RCC 7860 (cell line): Measurements from ENCODE around the gene PWWP3B.
"Not testable (repeated sequence)": the region's sequence is repeated elsewhere in the genome, so short reads cannot be mapped to it uniquely, and the experiment has no call there.

ENCODE experiments used
- DNase-seq: peaks from one replicate; pipeline ENCODE4 v3.0.0-alpha.2; 2015; ENCODE audit warnings: low spot score
- FAIRE-seq: peaks from 2 replicates; lab custom pipeline; 2012; peaks lifted over from hg19 to GRCh38; lab: Jason Lieb, UNC

The PWWP3B gene

DNA sequence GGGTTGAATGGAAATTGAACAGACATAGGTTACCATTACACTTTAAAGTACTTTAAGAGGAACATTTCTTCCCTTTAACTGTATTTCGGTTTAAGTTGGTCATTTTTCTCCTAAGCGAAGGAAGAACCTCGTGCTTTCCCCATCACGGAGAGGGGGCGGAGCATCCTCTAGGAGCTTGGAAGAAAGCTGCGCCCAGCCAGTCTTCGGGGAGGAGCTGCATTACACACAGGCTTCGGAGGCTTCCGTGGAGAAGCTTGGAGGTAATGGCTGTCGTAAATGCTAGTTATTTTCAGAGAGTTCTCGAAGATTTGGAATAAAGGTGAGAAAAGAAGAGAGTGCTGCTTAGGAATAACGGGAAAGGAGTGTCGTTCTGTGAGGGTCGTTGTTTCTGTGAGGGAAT lies at the start of gene PWWP3B:
Gene PWWP3B (plus strand): TSS at position 199 of the 400 bp plus-strand sequence. CDS start 37,128 bp downstream, outside the sequence.
- DNase-seq (no peak), FAIRE-seq (no peak)

DNA sequence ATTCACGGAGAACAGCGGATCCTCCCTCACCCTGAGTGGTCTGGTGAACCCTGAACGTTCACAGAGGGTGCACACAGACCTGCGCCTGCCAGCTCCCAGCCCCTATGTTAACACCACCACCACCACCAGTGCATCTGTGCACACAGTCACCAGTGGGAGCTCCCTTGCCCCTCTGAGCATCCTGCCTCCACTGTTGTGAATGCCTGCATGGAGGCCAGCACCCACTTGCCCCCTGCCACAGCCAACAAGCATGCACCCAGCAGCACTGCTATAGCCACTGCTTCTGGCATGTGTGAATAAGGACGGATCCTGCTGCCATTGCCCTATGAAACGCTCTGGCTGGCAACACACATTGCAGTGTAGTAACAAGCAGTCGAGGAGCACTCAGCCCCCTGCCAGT lies 29.1 kb upstream of the PWWP3B start:
- no peak for DNase-seq
- FAIRE-seq, result no peak

DNA sequence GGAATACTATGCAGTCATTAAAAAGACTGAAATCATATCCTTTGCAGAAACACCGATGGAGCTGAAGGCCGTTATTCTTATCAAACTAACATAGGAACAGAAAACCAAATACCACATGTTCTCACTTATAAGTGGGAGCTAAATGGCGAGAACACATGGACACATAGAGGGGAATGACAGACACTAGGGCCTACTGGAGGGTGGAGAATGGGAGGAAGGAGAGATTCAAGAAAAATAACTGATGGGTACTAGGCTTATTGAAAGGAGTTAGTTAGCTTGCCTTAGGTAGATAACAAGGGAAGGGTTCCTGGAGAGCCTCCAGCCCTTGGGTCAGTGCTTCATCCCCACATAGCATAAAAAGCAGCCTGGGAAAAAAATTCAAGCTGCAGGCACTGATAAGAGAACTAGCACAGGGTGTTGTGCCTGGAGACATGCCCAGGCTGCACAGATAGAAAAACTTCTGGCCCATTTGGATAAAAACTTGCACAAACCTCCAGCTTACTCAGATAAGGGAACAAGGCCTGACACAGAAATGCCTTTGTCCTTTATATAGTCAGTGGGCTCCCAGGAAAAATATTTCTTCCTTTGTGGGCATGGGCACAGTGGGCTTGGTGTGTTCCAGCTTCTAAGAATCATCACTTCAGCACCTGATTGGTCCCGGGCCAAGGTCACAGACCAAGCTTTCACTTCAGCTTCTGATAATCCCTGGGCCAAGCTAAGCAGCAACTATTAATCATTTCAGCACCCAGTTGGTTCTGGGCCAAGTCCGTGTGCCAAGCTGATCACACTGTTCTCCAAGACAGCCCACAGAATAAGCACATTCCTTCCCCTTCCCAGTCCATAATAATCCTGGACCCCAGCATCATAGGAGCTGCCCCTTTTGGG lies 23.1 kb upstream of the PWWP3B start:
- DNase-seq, result no peak
- no peak for FAIRE-seq

DNA sequence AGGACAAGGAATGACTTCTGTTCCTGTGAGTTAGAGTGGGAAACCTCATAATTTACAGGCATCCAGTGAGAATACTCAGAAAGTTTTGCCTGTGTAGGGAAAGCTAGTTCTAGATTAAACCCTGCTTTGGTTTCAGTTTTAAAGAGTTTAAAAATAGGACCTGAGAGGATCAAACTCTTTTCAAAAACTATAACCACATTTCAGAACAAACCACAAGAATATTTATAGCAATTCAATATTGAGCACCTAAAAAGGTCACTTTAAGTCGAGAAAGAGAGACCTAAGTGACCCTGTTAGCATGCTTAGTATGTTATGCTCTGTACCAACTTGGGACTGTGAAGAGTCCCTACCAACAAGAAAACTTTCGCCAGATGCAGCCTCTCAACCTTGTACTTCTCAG lies 17.4 kb upstream of the PWWP3B start:
- FAIRE-seq (no peak), DNase-seq (no peak)

DNA sequence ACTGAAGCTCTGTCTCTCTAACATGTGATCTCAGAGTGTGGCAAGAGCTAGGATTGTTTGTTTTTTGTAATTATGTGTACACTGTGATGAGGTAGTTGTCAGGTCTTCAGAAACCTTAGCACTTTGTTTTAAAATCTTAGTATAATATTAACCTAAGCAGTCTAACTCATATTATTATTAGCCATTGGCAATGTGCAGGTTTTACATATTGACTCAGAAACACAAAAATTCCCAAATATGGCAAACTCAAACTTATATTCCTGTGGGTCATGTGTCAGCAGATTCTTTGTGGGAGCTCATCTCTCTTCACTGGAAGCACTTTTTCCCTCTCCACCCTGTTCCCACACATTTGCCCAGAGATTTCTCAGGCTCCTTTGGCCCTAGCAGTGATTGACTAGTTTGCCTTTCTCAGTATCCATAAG lies 8.2 kb upstream of the PWWP3B start:
- no peak for DNase-seq
- no peak for FAIRE-seq

DNA sequence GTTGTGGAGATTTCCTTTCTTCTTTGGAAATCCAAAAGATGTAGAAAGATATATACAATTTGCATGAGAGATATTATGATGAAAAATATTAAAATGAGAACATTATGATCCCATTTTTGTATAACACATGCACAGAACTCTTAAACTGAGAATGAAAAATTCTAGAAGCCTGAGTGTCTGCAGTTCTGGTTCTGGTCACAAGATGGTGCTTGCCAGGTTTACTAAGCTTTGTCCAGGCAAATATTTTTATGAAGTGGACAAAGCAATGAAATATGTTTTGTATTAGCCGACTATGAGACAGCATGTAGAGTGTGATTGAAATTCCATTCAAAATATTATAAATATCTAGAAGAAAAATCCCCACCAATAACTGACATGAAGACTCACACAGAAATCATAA lies 2.2 kb downstream of the PWWP3B start:
- FAIRE-seq, result peak; percentile 69

DNA sequence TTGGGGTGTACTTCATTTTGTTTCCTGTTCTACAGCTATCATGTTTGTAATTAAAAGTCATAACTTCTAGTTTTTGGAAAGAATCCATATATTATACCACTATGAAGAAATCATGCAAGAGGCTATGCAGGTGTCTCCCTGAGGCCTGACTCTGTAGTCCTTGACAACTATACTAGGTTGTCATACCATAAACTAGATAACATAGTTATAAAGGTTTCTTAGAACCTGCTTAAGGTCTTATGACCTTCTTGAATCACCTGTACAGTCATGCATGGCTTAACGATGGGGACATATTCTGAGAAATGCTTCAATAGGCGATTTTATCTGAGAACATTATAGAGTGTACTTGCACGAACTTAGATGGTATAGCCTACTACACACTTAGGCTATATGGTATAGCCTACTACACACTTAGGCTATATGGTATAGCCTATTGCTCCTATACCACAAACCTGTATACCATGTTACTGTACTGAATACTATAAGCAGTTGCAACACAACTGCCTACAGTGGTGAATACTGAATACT lies 3.3 kb downstream of the PWWP3B start:
- no peak for FAIRE-seq

More for the DNA sequence above, 2.2 kb downstream of the PWWP3B start:
- DNase-seq, result no peak

DNA sequence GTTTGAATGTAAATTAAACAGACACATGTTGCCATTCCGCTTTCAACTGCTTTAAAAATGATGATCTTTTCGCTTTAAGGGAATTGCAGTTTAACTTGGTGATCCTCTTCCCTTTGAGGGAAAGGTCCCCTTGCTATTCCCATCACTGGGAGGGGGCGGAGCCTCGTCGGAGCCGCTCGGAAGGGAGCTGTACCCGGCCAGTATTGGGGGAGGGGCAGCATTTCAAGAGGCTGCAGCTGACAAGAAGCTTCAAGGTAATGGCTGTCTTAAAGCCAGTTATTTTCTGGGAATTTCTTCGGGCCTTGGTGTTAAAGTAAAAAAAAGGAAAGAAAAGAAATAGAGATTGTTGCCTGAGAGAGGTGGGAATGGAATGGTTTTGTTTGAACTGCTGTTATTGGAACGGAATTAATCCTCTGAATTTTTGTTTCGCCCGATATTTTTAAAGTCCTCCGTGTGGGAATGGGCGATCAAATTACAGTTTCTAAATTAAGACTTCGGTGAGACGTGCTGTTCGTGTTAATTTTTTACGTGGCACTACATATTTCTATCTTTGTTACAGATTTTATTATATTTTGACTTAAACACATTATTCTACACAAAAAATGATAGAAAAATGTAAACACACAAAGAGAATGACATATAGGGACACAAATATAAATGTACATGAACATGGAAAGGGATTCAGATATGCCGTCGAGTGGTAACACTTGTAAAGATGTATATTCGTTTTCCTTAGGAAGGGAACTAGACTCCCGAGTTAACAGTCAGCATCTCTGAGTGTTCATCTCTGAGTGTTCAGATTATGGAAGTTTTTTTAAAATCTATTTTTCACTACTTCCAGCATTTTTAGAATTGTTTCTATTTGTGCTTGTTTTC lies 9.2 kb downstream of the PWWP3B start:
- FAIRE-seq, result no peak
- DNase-seq, result no peak

More for the DNA sequence above, 3.3 kb downstream of the PWWP3B start:
- no peak for DNase-seq

DNA sequence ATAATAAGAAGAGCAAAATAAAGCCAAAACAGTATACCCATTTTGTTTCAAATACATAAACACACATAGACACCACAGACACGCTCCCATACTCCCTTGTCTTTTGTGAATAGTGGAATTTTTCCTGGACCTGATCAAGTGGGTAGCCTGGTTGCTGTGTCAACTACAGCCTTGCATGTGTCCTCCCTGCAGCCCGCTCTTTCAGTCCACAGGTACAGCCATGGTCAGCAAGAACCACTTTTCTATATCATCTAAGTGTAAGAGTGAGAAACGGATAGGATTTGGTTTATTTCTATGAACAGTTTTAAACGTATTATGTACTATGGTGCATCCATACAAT lies 9.8 kb downstream of the PWWP3B start:
- DNase-seq, result no peak
- no peak for FAIRE-seq

DNA sequence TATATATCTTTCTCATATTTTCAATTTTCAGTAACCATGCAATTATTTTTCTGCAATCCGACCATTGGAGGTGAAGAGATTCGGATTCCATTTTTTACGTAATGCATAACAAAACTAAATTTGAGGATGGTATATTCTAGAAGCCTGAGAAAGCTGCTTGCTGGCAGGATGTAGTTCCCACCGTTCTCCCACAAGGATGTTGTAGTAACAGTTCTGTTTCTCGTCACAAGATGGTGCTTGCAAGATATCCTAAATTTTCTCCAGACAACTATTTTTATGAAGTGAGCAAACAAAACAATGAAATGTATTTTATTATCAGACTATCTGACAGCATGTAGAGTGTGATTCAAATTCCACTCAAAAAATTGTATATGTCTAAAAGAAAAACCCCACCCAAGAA lies 10.7 kb downstream of the PWWP3B start:
- FAIRE-seq, result no peak
- no peak for DNase-seq

DNA sequence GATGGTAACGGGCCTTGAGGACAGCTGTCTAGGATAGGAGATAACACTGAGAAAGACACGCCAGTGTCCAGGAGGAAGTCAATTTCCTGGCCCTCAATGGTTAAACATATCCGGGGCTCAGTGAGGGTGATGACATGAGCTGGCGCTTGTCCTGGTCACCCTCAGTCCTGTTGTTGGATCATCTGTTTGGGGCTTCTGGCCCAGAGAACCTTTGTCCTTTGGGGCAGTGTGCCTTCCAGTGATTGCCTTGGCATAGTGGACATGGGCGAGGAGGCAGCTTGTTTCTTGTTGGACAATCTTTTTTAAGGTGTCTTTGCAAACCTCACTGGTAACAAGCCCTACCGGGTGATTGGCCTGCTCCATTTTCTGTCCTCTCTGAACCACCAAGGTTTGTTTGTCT lies 15.6 kb downstream of the PWWP3B start:
- FAIRE-seq, DNase-seq: not testable (repeated sequence)

DNA sequence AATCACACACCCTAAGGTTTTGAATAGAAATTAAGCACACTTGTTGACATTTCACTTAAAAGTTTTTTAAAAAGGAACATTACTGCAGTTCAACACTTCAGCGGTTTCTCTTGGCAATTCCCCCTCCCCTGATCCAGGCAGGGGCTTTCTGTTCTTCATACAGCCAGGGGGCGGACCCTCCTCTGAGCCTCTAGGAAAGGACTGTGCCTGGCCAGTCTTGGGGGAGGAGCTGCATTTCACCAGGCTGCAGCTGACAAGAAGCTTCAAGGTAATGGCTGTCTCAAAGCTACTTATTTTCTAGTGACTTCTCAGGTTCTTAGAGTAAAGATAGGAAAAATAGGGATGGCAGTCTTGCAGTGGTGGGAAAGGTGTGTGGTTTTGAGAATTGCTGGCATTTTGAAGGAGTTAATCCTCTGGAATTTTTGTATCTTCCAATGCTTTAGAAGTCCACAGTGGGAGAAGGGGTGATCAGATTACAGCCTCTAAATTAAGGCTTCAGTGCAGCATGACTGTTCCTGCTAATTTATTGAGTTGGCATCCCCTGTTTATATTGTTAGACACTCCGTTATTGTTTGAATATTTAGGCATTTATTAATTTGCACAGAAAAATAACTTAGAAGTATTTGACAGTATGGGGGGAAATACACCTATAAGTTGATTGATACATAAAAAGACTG lies 33.5 kb downstream of the PWWP3B start:
- DNase-seq, result no peak
- FAIRE-seq, result no peak

DNA sequence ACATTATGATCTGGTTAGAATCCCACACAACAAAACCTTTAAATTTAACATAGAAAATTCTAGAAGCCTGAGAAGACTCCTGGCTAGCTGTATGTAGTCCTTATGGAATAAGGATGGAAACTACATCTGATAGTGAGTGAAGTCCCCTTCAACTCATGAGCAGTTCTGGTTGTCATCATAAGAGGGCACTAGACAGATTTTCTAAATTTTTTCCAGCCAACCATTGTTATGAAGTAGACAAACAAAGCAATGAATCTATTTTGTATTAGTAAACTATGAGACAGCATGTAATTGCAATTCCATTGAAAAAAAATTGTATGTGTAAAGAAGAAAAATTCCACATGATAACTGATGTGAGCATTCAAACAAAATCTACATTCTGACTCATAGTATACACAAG lies 35.2 kb downstream of the PWWP3B start:
- no peak for DNase-seq
- FAIRE-seq, result no peak

DNA sequence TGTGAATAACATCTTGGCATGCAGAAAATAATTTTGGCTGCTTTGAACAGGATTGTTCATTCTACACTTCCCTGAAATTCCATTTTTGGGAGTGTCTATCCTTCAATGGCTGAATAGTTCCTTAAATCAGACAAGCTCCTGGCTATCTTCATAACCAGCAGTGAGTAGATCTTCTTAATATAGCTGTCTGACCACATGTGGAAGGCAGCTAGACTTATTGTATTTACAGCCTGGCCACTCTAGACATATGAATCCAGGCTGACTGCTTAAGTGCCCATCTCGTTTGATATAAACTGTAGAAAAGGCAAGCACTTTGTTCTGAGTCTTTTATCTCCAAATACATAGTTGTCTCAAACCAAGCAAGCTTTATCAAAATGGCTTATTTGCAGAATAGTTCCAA lies 40.0 kb downstream of the PWWP3B start:
- no peak for FAIRE-seq
- no peak for DNase-seq
